ENCODE measurements around the gene TGFBR3L. TPM values are rescaled to one million over a fixed set of nuclear protein-coding genes. Genes with fewer than 3 reads are reported as not detected.

The TGFBR3L gene
- polyA plus RNA-seq, 3 donors = not detected

DNA sequence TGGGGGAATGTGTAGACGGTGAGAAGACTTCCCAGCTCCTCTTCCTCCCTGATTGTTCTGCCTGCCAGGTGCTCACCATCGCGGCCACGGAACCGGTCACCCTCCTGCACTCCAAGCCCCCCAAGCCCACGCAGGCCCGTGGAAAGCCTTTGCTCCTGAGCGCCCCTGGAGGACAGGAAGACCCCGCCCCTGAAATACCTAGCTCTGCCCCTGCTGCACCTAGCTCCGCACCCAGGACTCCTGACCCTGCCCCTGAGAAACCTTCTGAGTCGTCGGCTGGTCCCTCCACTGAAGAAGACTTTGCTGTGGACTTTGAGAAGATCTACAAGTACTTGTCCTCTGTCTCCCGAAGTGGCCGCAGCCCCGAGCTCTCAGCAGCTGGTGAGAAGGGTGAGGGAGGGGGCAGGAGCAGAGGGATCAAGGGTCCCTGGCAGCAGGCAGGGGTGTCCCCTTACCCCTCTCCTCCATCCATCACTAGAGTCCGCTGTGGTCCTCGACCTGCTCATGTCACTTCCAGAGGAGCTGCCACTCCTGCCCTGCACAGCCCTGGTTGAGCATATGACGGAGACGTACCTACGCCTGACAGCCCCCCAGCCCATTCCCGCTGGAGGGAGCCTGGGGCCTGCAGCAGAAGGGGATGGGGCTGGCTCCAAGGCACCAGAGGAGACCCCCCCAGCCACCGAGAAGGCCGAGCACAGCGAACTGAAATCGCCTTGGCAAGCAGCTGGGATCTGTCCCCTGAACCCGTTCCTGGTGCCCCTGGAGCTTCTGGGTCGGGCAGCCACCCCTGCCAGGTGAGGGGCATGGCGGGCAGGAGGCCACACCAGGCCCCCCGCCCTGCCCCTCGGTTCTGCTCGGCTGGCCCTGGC is 7.6 kb downstream of the TGFBR3L start:
- Histone ChIP-seq H3K4me2 (replicated peaks; ENCODE audit: extremely low read depth, low read length, poor library complexity, severe bottlenecking) (peak overlapping the region; percentile 75), H3K9ac (ENCODE audit: insufficient read depth, low read length, poor library complexity, severe bottlenecking) (no peak overlapping the region), H3K9me3 (replicated peaks in 1 of 2; ENCODE audit: control insufficient read depth in 1 of 2, insufficient read depth in 1 of 2, low read length in 2 of 2) (peaks cover 0 to 8% of the 10 kb centered on the region in 2 donors), H3K4me3 (replicated peaks in 1 of 3; ENCODE audit: low read depth in 2 of 3, low read length in 3 of 3) (peak overlapping the region in 2 of 3 experiments; percentile 69 to 87), H2AFZ (ENCODE audit: insufficient read depth, low read depth, low read length, poor library complexity, severe bottlenecking) (no peak overlapping the region), H3K27ac (ENCODE audit: low read depth in 1 of 2, low read length in 2 of 2) (no peak overlapping the region), H3K79me2 (ENCODE audit: insufficient read depth, low read length) (no peaks in the 10 kb centered on the region), H3K4me1 (ENCODE audit: control insufficient read depth in 1 of 2, insufficient read depth in 2 of 2, low read length in 2 of 2) (peaks cover 32 to 60% of the 10 kb centered on the region in 2 donors), H4K20me1 (ENCODE audit: insufficient read depth, low read length) (peaks cover 7% of the 10 kb centered on the region), H3K36me3 (replicated peaks in 1 of 2; ENCODE audit: control insufficient read depth in 1 of 2, insufficient read depth in 2 of 2, low read length in 2 of 2) (peaks cover 12 to 15% of the 10 kb centered on the region in 2 donors), H3K27me3 (ENCODE audit: control insufficient read depth in 2 of 2, insufficient read depth in 2 of 2, low read length in 2 of 2) (peaks cover 13 to 21% of the 10 kb centered on the region in 2 donors)
- Mint-ChIP-seq H3K36me3 (peaks cover 19% of the 10 kb centered on the region in 2 donors), H3K4me1 (peaks cover 43% of the 10 kb centered on the region), H3K27me3 (ENCODE audit: low read depth in 3 of 3) (peaks cover 36 to 49% (median 37%) of the 10 kb centered on the region in 3 donors), H3K27ac (peak overlapping the region in 4 of 7 donors; percentile 70 to 98 (median 90)), H3K4me3 (peak overlapping the region; percentile 31 to 75), H3K9me3 (peaks cover 0 to 17% (median 9%) of the 10 kb centered on the region in 7 donors)
- no peak for DNase-seq
- 97% methylated on average over 23 of the region's 31 CpGs for WGBS (ENCODE audit: insufficient coverage)
- TF ChIP-seq CTCF (IDR thresholded peaks at IDR 0.05) = no peak
- intact Hi-C loops (cut with micrococcal nuclease) = loop anchor here (5.0 to 10.0 kb wide), 3 partner anchors 50 to 1893 kb away; partner anchors contain the start of genes FBXL12 (in 1 of the 2) and PRR36 (in 1 of the 2)

- H3K4me1 ChIP-seq (ENCODE audit: control insufficient read depth in 1 of 2, insufficient read depth in 2 of 2, low read length in 2 of 2) = peaks cover 29 to 54% of the 10 kb centered on the region in 2 donors
- no peak for TF ChIP-seq CTCF (IDR thresholded peaks at IDR 0.05)
- no peak overlapping the region for H3K4me3 ChIP-seq (replicated peaks in 1 of 3; ENCODE audit: low read depth in 2 of 3, low read length in 3 of 3)
- intact Hi-C loops (cut with micrococcal nuclease) = loop anchor here (5.0 to 10.0 kb wide), 3 partner anchors 51 to 1892 kb away; partner anchors contain the start of genes FBXL12 (in 1 of the 2) and PRR36 (in 1 of the 2)
- H3K36me3 ChIP-seq (replicated peaks in 1 of 2; ENCODE audit: control insufficient read depth in 1 of 2, insufficient read depth in 2 of 2, low read length in 2 of 2) = peaks cover 12 to 15% of the 10 kb centered on the region in 2 donors
- H2AFZ ChIP-seq (ENCODE audit: insufficient read depth, low read depth, low read length, poor library complexity, severe bottlenecking) = no peak overlapping the region
- Mint-ChIP-seq H3K27me3 (ENCODE audit: low read depth in 3 of 3) (peaks cover 33 to 43% (median 35%) of the 10 kb centered on the region in 3 donors), H3K4me1 (peaks cover 40% of the 10 kb centered on the region), H3K4me3 (no peak overlapping the region), H3K27ac (peak overlapping the region in 1 of 7 donors; percentile 46), H3K9me3 (peaks cover 0 to 14% (median 9%) of the 10 kb centered on the region in 7 donors), H3K36me3 (peaks cover 19% of the 10 kb centered on the region in 2 donors)
- no peak overlapping the region for H3K4me2 ChIP-seq (replicated peaks; ENCODE audit: extremely low read depth, low read length, poor library complexity, severe bottlenecking)
- peaks cover 7% of the 10 kb centered on the region for H4K20me1 ChIP-seq (ENCODE audit: insufficient read depth, low read length)
- no peak for DNase-seq
- no peak overlapping the region for H3K27ac ChIP-seq (ENCODE audit: low read depth in 1 of 2, low read length in 2 of 2)
- WGBS (ENCODE audit: insufficient coverage) = 95% methylated on average over 5 of the region's 8 CpGs
- H3K9me3 ChIP-seq (replicated peaks in 1 of 2; ENCODE audit: control insufficient read depth in 1 of 2, insufficient read depth in 1 of 2, low read length in 2 of 2) = peaks cover 0 to 8% of the 10 kb centered on the region in 2 donors
- H3K79me2 ChIP-seq (ENCODE audit: insufficient read depth, low read length) = no peaks in the 10 kb centered on the region
- H3K9ac ChIP-seq (ENCODE audit: insufficient read depth, low read length, poor library complexity, severe bottlenecking) = no peak overlapping the region
- H3K27me3 ChIP-seq (ENCODE audit: control insufficient read depth in 2 of 2, insufficient read depth in 2 of 2, low read length in 2 of 2) = peaks cover 10 to 18% of the 10 kb centered on the region in 2 donors
Observed at GRCh38 chr19:7922836-7923195, 8.2 kb downstream of the TGFBR3L start.
